Tibial nerve (tissue), 4 donors: Measurements from ENCODE around the gene USP5. TPM values are rescaled to one million over a fixed set of nuclear protein-coding genes. Genes with fewer than 3 reads are reported as not detected.

Experiments
- DNase-seq, 2 donors: peaks; one replicate each; pipeline ENCODE4 v3.0.0-alpha.2; 2019; ENCODE audit warnings: low spot score in 2 of 2
- H3K27ac ChIP-seq, 4 donors: fragments of 200-600 bp; sonication (generic) in 3 of 4; one replicate each; pipeline ENCODE4 v1.5.1; 2017 to 2019; ENCODE audit warnings: mild to moderate bottlenecking in 1 of 4
- H3K27me3 ChIP-seq, 2 donors: fragments of 200-600 bp; sonication (generic) in 1 of 2; one replicate each; pipeline versions ENCODE4 v1.5.1 to v1.6.0; 2017 to 2019
- H3K36me3 ChIP-seq, 3 donors: fragments of 200-600 bp; sonication (generic); one replicate each; pipeline ENCODE4 v1.5.1; 2018 to 2019
- H3K4me1 ChIP-seq, 4 donors: fragments of 200-600 bp; sonication (generic) in 3 of 4; one replicate each; pipeline ENCODE4 v1.5.1; 2017 to 2019
- H3K4me3 ChIP-seq, 4 donors: fragments of 200-600 bp; sonication (generic) in 3 of 4; one replicate each; pipeline ENCODE4 v1.5.1; 2017 to 2019; ENCODE audit warnings: mild to moderate bottlenecking in 1 of 4, moderate library complexity in 1 of 4
- H3K9me3 ChIP-seq, 4 donors: fragments of 200-600 bp; sonication (generic) in 3 of 4; one replicate each; pipeline ENCODE4 v1.5.1; 2017 to 2019
- CTCF ChIP-seq, 5 experiments: fragments of 200-600 bp in 3 of 5; fragments of 450-650 bp in 2 of 5; sonication (generic) in 3 of 5; IDR thresholded peaks; one replicate each; pipeline ENCODE4 v1.5.1; 2016 to 2019; ENCODE audit warnings: antibody characterized with exemption in 5 of 5, mild to moderate bottlenecking in 3 of 5, moderate library complexity in 2 of 5
- EP300 ChIP-seq, 2 donors: sonication (generic); formaldehyde crosslinking; IDR thresholded peaks; one replicate each; pipeline ENCODE4 v1.6.1; 2017; ENCODE audit warnings: antibody characterized with exemption in 2 of 2, mild to moderate bottlenecking in 1 of 2
- POLR2A ChIP-seq, 2 donors: fragments of 450-650 bp; IDR thresholded peaks; one replicate each; pipeline ENCODE4 v1.6.1; 2017; ENCODE audit warnings: antibody characterized with exemption in 2 of 2, mild to moderate bottlenecking in 2 of 2, moderate library complexity in 2 of 2
- WGBS, 2 donors: methylation state at CpG; one replicate each; pipeline ENCODE4 v1.1.5; 2018; 5-methylcytosine and 5-hydroxymethylcytosine counted together
- total RNA-seq, 4 donors: library from RNA; depleted of rRNA; stranded (reverse); fragments of >200 nt; gene quantifications; one replicate each; pipeline ENCODE4 v1.1.0, GENCODE V29; 2016

The USP5 gene
- total RNA-seq, 4 donors from 2014 or later = 47.6 to 63.9 (median 56.8) TPM

GRCh38 chr12:6834873-6835272 lies 17.1 kb upstream of the USP5 start:
- TF ChIP-seq EP300 (IDR thresholded peaks at IDR 0.05) = no peak
- TF ChIP-seq CTCF (IDR thresholded peaks at IDR 0.05) = no peak
- no peak for TF ChIP-seq POLR2A (IDR thresholded peaks at IDR 0.05)
- Histone ChIP-seq H3K9me3 (no peaks in the 10 kb centered on the region), H3K36me3 (peaks cover 0 to 87% (median 0%) of the 10 kb centered on the region in 3 donors), H3K27ac (no peak overlapping the region), H3K4me3 (no peak overlapping the region), H3K4me1 (peaks cover 0 to 1% (median under 1%) of the 10 kb centered on the region in 4 donors), H3K27me3 (no peaks in the 10 kb centered on the region)
- WGBS, 2 donors = 79 to 83% methylated on average over 5 of the region's 5 CpGs
- DNase-seq = no peak

- Histone ChIP-seq H3K36me3 (peaks cover 0 to 87% (median 0%) of the 10 kb centered on the region in 3 donors), H3K9me3 (no peaks in the 10 kb centered on the region), H3K27ac (no peak overlapping the region), H3K27me3 (no peaks in the 10 kb centered on the region), H3K4me1 (no peaks in the 10 kb centered on the region), H3K4me3 (no peak overlapping the region)
- 84 to 91% methylated on average over 7 to 9 of the region's 16 CpGs for WGBS, 2 donors
- TF ChIP-seq CTCF (IDR thresholded peaks at IDR 0.05) (no peak), POLR2A (IDR thresholded peaks at IDR 0.05) (no peak), EP300 (IDR thresholded peaks at IDR 0.05) (no peak)
- no peak for DNase-seq
These were observed 15.1 kb upstream of the USP5 start for GRCh38 chr12:6836851-6837250.

- TF ChIP-seq EP300 (IDR thresholded peaks at IDR 0.05) (no peak), POLR2A (IDR thresholded peaks at IDR 0.05) (no peak), CTCF (IDR thresholded peaks at IDR 0.05) (no peak)
- Histone ChIP-seq H3K36me3 (peaks cover 0 to 87% (median 0%) of the 10 kb centered on the region in 3 donors), H3K4me1 (no peaks in the 10 kb centered on the region), H3K27me3 (no peaks in the 10 kb centered on the region), H3K4me3 (no peak overlapping the region), H3K9me3 (no peaks in the 10 kb centered on the region), H3K27ac (no peak overlapping the region)
- DNase-seq = no peak
- WGBS, 2 donors = 85 to 88% methylated on average over 20 to 26 of the region's 26 CpGs
These were observed 14.4 kb upstream of the USP5 start for GRCh38 chr12:6837370-6838060.

GRCh38 chr12:6838854-6839253 lies 13.1 kb upstream of the USP5 start:
- Histone ChIP-seq H3K4me3 (no peak overlapping the region), H3K4me1 (no peaks in the 10 kb centered on the region), H3K27me3 (no peaks in the 10 kb centered on the region), H3K36me3 (peaks cover 0 to 87% (median 0%) of the 10 kb centered on the region in 3 donors), H3K9me3 (no peaks in the 10 kb centered on the region), H3K27ac (no peak overlapping the region)
- WGBS, 2 donors = 91 to 93% methylated on average over 15 to 16 of the region's 16 CpGs
- TF ChIP-seq POLR2A (IDR thresholded peaks at IDR 0.05) (no peak), CTCF (IDR thresholded peaks at IDR 0.05) (no peak), EP300 (IDR thresholded peaks at IDR 0.05) (no peak)
- DNase-seq = no peak

- no peak for TF ChIP-seq EP300 (IDR thresholded peaks at IDR 0.05)
- no peak for TF ChIP-seq POLR2A (IDR thresholded peaks at IDR 0.05)
- TF ChIP-seq CTCF (IDR thresholded peaks at IDR 0.05) = no peak
- WGBS, 2 donors = 61 to 74% methylated on average over 9 to 10 of the region's 10 CpGs
- Histone ChIP-seq H3K4me1 (no peaks in the 10 kb centered on the region), H3K27ac (no peak overlapping the region), H3K4me3 (no peak overlapping the region), H3K9me3 (no peaks in the 10 kb centered on the region), H3K36me3 (peaks cover 0 to 87% (median 0%) of the 10 kb centered on the region in 3 donors), H3K27me3 (no peaks in the 10 kb centered on the region)
- no peak for DNase-seq
These were observed 12.3 kb upstream of the USP5 start for GRCh38 chr12:6839482-6840201.
